Measurements from ENCODE around the gene SCO2. TPM values are rescaled to one million over a fixed set of nuclear protein-coding genes. Genes with fewer than 3 reads are reported as not detected.
A peak's percentile ranks its signal among the peaks of the same experiment; 100 is the strongest.

SCO2 gene, protein sequence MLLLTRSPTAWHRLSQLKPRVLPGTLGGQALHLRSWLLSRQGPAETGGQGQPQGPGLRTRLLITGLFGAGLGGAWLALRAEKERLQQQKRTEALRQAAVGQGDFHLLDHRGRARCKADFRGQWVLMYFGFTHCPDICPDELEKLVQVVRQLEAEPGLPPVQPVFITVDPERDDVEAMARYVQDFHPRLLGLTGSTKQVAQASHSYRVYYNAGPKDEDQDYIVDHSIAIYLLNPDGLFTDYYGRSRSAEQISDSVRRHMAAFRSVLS
- total RNA-seq, result 1 to 10 TPM; 3.5 to 4.5 TPM

DNA sequence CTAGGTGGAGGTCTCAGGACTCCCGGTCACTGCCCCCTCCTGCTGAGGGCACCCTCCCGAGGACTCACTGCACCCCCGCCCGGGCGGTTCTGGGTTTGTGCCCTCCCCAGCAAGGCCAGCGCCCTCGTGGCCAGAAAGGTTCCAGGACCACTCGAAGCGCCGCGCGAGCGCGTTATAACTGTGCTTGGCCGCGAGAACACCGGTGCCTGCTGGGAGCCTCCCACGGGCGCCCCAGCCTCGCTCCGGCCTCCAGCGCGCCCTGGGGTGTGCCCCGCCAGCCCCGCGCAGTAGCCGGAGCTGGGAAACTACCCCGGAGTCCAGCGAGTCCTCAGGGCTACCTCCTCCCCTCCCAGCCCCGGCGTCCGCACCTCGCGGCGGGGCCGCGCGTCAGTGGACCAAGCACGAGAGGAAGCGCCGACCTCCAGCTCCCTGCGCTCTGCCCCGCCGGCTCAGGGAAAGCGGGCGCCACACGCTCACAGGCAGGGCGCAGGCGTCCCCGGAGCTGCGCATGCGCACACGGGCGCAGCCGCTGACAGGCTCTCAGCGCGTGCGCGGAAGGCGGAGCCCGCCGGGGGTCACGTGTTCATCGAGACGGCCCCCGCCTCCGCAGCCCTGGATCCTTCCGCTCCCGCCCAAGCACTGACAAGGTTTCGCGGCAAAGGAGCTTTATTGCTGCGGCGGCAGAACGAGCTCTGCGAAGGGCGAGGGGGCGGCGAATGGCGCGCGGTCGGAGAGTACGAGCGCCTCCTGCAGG lies at the start of gene SCO2:
SCO2 (minus strand) TSS at position 495 of the 754 bp plus-strand sequence. CDS start 1,187 bp downstream, outside the sequence.
- H3K27me3 ChIP-seq (replicated peaks; ENCODE audit: insufficient read depth), result no peaks in the 10 kb centered on the region
- H3K36me3 ChIP-seq, result peaks cover 31% of the 10 kb centered on the region
- H3K27ac ChIP-seq, result peak within 1 kb of the TSS; percentile 69 to 75
- peak; percentile 71 for ATAC-seq (ENCODE audit: insufficient number of reproducible peaks, low FRiP score, low read depth)
- peaks cover 15 to 30% of the 10 kb centered on the region in 2 donors for H3K4me1 ChIP-seq (ENCODE audit: control insufficient read depth in 1 of 2, low read depth in 2 of 2)
- DNase-seq (ENCODE audit: low spot score), result peak; percentile 82
- no peaks in the 10 kb centered on the region for H3K9me3 ChIP-seq
- H3K4me3 ChIP-seq, result peak within 1 kb of the TSS; percentile 75
- TF ChIP-seq, protein P1, sequence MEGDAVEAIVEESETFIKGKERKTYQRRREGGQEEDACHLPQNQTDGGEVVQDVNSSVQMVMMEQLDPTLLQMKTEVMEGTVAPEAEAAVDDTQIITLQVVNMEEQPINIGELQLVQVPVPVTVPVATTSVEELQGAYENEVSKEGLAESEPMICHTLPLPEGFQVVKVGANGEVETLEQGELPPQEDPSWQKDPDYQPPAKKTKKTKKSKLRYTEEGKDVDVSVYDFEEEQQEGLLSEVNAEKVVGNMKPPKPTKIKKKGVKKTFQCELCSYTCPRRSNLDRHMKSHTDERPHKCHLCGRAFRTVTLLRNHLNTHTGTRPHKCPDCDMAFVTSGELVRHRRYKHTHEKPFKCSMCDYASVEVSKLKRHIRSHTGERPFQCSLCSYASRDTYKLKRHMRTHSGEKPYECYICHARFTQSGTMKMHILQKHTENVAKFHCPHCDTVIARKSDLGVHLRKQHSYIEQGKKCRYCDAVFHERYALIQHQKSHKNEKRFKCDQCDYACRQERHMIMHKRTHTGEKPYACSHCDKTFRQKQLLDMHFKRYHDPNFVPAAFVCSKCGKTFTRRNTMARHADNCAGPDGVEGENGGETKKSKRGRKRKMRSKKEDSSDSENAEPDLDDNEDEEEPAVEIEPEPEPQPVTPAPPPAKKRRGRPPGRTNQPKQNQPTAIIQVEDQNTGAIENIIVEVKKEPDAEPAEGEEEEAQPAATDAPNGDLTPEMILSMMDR (IDR thresholded peaks at IDR 0.05), result no peak

DNA sequence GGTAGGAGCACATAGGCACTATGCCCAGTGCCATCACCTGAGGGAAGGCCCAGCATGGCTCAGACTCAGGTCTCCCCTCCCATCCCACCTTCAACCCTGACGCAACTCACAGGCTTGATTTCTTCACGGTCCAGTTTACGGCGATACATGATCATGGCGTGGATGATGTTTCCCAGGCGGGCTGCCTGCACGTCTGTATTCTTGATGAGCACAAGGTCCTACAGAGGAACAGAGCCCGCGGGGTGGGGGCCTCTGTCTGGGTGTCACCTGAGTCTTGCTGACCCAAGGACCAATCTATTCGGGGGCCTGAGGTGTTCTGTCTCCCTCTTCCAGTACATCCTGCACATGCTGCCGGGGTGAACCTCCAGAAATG lies 49.0 kb upstream of the SCO2 start:
- Histone ChIP-seq H3K27ac (no peak overlapping the region), H3K9me3 (no peaks in the 10 kb centered on the region), H3K4me1 (ENCODE audit: control insufficient read depth in 1 of 2, low read depth in 2 of 2) (peaks cover 3 to 8% of the 10 kb centered on the region in 2 donors), H3K27me3 (replicated peaks; ENCODE audit: insufficient read depth) (no peaks in the 10 kb centered on the region), H3K4me3 (no peak overlapping the region), H3K36me3 (no peaks in the 10 kb centered on the region)
- TF ChIP-seq, protein P1 (IDR thresholded peaks at IDR 0.05), result no peak
- ATAC-seq (ENCODE audit: insufficient number of reproducible peaks, low FRiP score, low read depth) (no peak), DNase-seq (ENCODE audit: low spot score) (no peak)

DNA sequence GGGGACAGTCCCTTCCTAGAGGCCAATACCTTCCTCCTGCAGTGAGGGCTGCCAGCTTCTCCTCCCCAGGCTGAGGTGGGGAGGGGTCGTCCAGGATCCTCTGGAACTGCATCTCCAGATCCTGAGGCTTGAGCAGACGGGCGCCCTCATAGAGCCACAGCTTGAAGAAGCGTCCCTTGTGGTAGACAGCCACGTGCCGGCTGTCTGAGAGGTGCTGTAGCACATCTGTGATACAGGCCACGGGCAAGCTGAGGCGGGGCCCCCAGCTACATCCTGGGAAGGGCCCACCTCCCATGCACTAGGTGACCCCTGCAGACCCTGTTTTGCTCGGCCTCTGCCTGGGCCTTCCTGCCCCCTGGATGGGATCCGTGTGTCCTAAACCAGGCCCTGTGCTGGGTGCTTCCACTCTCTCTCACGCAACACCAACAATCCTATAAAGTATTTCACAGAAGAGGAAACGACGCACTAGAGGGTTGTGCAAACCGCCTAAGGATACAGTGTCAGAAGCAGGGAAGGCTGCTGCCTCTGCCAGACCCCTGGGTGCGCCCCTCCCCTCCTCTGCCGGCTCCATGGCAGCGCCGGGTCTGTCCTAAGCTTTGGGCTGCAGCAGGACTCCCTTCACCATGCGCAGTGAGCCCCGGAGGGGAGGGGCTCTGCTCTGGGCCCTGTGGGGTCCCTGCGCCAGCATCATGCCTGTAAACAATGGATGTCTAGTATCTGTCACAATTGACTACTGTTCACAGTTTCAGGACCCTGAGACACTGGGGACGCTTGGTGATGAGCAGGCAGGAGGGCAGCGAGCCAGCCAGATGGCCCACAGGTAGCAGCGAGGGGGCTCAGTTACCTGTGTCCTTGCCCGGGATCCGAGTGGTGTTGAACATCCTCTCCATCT lies 48.3 kb upstream of the SCO2 start:
- Histone ChIP-seq H3K4me1 (ENCODE audit: control insufficient read depth in 1 of 2, low read depth in 2 of 2) (peaks cover 3 to 6% of the 10 kb centered on the region in 2 donors), H3K9me3 (no peaks in the 10 kb centered on the region), H3K27me3 (replicated peaks; ENCODE audit: insufficient read depth) (no peaks in the 10 kb centered on the region), H3K4me3 (no peak overlapping the region), H3K27ac (no peak overlapping the region), H3K36me3 (no peaks in the 10 kb centered on the region)
- TF ChIP-seq, protein P1 (IDR thresholded peaks at IDR 0.05), result no peak
- DNase-seq (ENCODE audit: low spot score) (no peak), ATAC-seq (ENCODE audit: insufficient number of reproducible peaks, low FRiP score, low read depth) (no peak)

DNA sequence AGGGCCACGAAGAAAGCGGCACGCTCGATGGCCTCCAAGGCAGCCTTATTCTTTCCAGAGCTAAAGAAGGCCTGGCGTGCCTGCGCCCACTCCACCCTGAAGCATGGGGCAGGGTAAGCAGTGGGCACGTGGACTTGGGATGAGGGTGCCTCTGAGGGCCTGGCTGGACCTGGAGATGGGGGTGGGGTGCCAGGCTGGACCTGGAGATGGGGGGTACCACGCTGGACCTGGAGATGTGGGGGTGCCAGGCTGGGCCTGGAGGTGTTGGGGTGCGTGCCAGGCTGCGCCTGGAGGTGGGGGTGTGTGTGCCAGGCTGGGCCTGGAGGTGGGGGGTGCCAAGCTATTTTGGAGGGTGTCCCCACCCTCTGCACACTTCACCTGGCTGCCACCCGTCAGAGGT lies 47.6 kb upstream of the SCO2 start:
- Histone ChIP-seq H3K36me3 (no peaks in the 10 kb centered on the region), H3K27me3 (replicated peaks; ENCODE audit: insufficient read depth) (no peaks in the 10 kb centered on the region), H3K9me3 (no peaks in the 10 kb centered on the region), H3K4me1 (ENCODE audit: control insufficient read depth in 1 of 2, low read depth in 2 of 2) (no peaks in the 10 kb centered on the region), H3K4me3 (no peak overlapping the region), H3K27ac (no peak overlapping the region)
- ATAC-seq (ENCODE audit: insufficient number of reproducible peaks, low FRiP score, low read depth) (no peak), DNase-seq (ENCODE audit: low spot score) (no peak)
- TF ChIP-seq, protein P1 (IDR thresholded peaks at IDR 0.05), result no peak
